Putamen (tissue), 1 donor: ENCODE results near the gene PIGC.

ENCODE experiments used
- DNase-seq: peaks from one replicate; pipeline ENCODE4 v3.0.0-alpha.2; 2016; ENCODE audit warnings: low spot score

PIGC gene

GRCh38 chr1:172443666-172444453 is at the start of gene PIGC:
Gene PIGC (minus strand): TSS chr1:172444069. CDS start chr1:172442622, 1,447 bp downstream.
- DNase-seq: peak; percentile 88

DNA sequence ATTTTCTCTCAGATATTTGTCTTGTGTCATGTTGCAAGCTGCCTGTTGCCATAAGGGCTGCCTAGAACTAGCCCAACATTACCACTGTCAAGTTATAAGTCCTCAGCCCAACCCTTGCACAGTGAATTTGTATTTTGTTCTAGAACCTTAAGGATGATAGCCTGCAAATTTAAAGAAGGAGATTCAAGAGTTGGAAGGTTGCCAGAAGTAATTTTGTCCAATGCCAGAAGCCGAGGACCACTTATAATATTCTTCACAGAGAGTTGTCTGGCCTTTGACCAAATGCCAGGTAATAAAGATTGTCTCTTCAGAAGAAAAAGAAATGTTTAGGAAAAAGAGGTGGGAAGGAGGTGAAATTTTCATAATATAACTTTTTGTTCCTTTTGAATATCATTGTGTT is 48.6 kb upstream of the PIGC start:
- no peak for DNase-seq

GRCh38 chr1:172489847-172490246 is 46.0 kb upstream of the PIGC start:
- DNase-seq: no peak

DNA sequence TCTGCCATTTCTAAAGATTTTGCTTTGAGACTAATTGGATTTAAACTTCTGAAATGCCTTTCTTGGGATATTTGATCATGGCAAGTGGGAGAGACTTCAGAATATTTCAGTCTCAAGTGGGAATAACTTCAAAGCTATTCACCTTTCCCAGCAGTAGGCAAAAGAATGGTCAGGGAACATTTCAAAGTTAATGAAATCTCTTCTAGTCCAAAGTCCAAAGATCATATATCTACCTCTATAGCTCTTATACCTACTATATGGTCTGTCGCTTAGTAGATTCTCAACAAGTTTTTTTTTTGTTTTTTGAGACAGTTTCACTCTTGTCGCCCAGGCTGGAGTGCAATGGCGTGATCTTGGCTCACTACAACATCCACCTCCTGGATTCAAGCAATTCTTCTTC is 44.5 kb upstream of the PIGC start:
- no peak for DNase-seq

DNA sequence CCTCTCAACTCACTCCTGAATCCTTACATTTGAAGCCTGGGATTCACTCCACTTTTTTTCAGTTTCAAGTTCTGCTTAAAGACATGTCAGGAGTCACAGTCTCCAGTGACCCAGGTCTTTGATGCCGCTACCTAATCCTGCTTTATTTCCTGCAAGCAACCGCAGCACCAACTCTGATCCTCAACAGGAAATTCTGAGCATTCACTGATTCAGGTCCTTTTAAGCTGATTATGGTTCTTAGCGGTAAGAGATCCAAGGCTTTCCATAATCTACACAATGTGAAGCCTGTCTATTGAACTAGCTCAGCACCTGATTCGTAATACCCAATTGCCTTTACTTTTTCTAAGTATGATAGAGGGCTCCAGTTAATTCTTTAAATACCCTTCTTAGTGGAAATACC is 43.7 kb upstream of the PIGC start:
- DNase-seq: no peak

GRCh38 chr1:172486805-172487454 is 43.1 kb upstream of the PIGC start:
- DNase-seq: no peak

DNA sequence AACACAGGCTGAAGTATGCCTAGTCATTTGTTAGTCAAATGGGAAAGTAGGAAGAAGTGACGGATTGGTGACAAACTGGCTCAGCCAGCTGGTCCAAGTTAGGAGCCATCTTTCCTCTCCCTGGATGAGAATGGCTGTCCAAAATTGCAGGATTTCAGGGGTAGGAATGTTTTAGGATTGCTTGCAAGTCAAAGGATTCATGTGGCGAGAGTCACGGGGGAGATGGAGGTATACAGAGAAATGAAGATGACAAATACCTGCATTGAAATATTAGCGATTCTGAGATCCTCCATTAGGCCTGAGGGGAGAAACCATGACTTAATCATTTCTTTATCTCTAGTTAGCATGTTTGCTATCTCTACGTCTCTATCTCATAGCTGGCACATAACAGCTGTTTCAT is 41.8 kb upstream of the PIGC start:
- DNase-seq: no peak

DNA sequence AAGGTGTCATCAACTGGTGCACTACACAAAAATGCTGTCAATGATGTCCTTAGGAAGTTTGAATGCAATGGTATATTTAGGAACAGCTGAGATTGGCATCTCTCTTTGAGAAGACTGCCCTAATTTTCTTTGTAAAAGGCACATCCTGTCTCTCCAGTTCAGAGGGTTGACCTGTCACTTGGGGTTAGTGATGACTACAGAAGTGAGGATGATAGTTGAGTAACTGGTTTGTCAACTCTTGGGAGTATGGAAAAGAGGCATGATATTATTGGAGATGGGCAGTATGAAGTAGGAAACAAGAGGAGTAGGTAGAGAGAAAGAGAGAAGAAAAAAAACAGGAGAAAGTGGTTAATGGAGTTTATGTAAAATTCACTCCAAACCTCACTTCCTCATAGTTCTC is 40.4 kb upstream of the PIGC start:
- no peak for DNase-seq

DNA sequence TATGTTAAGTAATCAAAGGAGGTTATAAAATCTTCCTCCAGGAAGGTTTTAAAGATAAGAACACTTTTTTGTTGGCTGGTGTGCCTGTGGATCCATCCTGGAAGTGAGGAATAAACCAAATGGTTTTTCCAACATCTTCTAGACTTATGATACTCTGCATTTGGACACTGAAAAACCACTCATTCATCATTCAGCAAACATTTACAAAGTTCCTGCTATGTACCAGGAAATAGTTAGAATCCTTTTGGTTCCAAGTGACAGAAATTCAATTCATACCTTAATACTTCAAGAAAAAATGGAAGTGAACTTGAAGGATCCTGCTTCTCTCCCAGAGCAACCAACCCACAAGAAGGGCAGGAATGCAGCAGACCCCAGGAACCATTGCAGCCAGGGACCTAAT is 39.6 kb upstream of the PIGC start:
- no peak for DNase-seq

GRCh38 chr1:172482044-172482443 is 38.2 kb upstream of the PIGC start:
- no peak for DNase-seq

GRCh38 chr1:172480431-172480830 is 36.6 kb upstream of the PIGC start:
- no peak for DNase-seq

DNA sequence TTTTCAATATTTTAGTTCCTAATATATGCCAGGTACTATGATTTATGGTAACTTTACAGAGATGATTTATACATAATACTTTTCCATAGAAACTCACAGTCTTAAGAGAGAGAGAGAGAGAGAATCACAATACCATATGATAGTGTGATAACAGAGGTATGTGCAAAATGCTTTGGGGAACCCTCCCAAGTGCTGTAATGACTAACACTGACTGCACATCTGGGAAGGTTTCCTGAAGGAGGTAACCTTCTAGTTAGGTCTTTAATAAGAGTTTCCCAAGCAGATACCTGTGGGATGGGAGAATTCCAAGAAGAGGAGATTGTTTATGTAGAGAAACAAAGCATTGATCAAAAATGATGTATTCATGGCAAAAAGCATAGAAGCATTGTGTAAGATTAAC is 34.6 kb upstream of the PIGC start:
- DNase-seq: no peak

GRCh38 chr1:172477741-172478140 is 33.9 kb upstream of the PIGC start:
- no peak for DNase-seq

DNA sequence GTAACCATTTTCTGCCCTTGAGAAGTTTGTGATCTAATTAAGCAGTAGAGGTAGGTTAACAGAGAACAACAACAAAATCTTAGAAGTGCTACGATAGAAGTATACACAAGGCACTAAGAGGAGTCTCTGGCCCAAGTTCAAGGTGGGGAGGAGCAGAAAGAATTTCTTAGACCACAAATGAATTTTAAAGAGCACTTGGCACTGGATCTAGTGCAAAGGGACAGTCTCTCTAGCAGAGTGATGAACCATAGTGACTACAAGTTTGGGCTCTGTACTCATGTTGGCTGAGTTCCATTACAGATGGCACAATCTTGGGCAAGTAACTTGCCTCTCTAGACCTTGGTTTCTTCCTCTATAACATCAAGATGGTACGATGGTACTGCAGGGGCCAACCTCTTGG is 33.3 kb upstream of the PIGC start:
- no peak for DNase-seq

DNA sequence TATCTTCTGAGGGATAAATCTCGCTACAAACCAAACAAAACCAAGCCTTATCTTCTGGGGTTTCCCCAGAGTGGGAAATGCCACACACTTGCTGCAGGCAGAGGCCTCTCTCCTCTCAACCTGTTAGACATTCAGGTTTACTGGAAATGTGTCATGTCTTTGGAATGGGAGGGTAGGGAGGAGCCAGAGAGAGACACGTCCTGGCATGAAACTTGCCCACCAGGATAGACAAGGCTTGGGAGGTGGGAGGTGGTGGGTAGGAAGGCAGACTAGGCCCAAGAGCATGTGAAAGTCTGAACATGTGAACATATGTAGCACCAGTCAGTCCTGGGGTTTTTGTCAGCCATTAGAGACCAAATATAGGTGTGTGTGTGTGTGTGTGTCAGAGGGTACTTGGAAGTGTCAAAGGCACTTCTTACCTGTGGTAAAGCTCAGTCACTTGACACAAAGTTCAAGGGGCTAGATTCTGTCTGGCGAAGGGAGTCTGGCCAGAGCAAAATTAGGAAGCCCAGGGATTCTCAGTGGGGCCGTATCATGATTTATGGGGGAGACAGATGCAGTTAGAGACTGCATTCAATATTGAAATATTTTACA is 32.4 kb upstream of the PIGC start:
- no peak for DNase-seq

DNA sequence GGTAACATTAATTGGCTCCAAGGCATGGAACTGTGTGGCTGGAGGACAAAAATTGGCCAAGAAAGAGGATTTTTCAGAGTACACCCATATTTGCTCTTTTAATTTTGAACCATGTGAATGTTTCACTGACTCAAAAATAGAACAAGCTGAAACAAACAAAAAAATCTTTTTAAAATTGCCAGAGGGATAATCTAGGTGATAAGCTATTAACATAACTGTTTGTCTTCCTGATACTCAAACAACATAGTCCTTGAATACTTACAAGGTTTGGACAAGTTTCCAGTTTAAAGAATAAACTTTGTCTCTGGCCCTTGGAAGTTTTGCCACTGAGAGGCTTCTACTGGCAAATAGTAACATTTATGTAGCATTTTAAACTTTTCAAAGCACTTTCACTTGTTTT is 30.0 kb upstream of the PIGC start:
- no peak for DNase-seq

DNA sequence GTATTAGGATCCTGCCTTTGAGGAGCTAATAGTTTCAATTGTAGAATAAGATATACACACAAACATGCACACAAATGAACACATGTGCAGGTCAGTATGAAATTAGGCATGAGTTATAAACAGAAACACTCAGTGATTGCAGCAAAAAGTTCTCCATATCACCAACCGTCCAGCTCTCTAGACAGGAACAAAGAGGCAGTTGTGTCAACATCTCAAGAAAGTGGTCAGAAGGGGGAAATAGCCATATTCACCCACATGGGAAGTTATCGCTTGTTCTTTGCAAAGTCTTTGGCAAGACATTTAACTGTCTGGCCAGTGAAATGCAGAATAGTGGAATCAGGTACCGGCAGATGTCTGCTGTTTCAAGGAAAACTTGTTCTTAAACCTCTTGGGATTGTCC is 29.4 kb upstream of the PIGC start:
- no peak for DNase-seq

DNA sequence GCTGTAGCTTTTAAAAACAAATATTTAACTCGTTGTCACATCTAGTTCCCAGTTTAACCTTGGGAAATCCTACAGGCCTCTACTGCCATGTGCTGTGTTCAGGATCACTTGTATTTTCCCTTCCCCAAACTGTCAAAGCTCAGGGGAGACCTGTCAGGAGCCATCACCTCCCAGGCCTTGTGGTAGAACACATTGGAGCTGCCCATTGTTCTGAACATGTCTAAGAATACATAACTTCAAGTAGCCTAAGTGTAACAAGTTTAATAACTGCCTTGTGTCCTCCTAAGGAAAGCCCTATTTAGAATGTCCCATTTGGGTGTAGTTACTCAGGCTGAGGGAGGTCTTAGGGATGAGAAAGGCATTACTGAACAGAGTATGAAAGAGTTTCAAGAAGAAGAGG is 28.6 kb upstream of the PIGC start:
- no peak for DNase-seq

GRCh38 chr1:172471666-172472065 is 27.8 kb upstream of the PIGC start:
- DNase-seq: no peak

- DNase-seq: no peak
Observed at GRCh38 chr1:172470149-172470548, 26.3 kb upstream of the PIGC start.

- DNase-seq: no peak
Observed at GRCh38 chr1:172469717-172470116, 25.8 kb upstream of the PIGC start.

DNA sequence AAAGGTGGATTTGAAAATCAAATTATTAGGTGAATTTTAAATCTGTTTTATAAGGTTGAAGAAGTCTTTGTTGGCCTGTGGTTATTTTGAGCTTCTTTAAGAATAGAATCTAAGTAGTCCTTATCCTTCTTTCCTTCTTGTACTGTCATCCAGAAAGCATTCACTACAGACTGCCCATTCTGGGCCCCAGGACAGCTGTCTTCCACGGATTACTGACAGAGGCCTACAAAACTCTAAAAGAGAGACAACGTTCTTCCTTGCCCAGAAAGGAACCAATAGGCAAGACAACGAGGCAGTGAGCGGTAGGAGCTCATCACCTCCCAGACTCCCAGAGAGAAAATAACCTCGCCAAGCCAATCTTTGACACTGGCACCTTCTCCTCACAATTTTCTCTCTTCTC is 24.4 kb upstream of the PIGC start:
- DNase-seq: no peak

GRCh38 chr1:172467446-172467845 is 23.6 kb upstream of the PIGC start:
- no peak for DNase-seq
